ENCODE measurements around the gene ARHGAP4. TPM values are rescaled to one million over a fixed set of nuclear protein-coding genes. Genes with fewer than 3 reads are reported as not detected.
A peak's percentile ranks its signal among the peaks of the same experiment; 100 is the strongest.

ARHGAP4 gene
- total RNA-seq, 2 experiments from 2014 or later, result 188 to 300 TPM

DNA sequence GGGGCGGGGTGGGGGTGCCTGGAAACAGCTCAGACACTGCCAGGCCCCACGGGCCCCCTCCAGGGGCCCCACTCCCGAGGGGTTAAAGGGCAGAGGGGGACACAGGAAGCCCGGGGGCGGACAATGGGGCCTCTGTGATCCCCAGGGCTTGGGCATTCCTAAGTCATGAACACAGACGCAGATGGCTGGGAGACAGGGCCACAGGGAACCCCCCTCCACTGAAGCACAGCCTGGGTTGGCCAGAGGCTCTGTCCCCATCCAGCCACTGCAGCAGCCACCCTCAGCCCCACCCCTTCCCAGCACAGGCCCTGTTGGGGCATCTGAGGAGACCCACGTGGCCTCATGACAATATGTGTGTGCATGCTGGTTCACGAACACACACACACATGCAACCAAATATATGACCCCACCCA, 44.0 kb downstream of the ARHGAP4 start:
- CTCF ChIA-PET, result no interaction called here
- H3K27me3 Mint-ChIP-seq, result peaks cover 37% of the 10 kb centered on the region
- H3K4me1 Mint-ChIP-seq, result peaks cover 19% of the 10 kb centered on the region
- no peak for DNase-seq
- no peaks in the 10 kb centered on the region for H3K9me3 Mint-ChIP-seq (ENCODE audit: low read depth)
- ATAC-seq, result no peak
- H3K27ac Mint-ChIP-seq, result no peak overlapping the region
- H3K4me3 Mint-ChIP-seq, result no peak overlapping the region
- H3K36me3 Mint-ChIP-seq, result no peaks in the 10 kb centered on the region

- no peaks in the 10 kb centered on the region for H3K9me3 Mint-ChIP-seq (ENCODE audit: low read depth)
- H3K27ac Mint-ChIP-seq, result no peak overlapping the region
- peaks cover 36% of the 10 kb centered on the region for H3K27me3 Mint-ChIP-seq
- H3K36me3 Mint-ChIP-seq, result no peaks in the 10 kb centered on the region
- no peak overlapping the region for H3K4me3 Mint-ChIP-seq
- H3K4me1 Mint-ChIP-seq, result peaks cover 19% of the 10 kb centered on the region
- no peak for DNase-seq
- no peak for ATAC-seq
- CTCF ChIA-PET, result no interaction called here
These were observed 44.8 kb downstream of the ARHGAP4 start for GRCh38 chrX:153881281-153881680.

DNA sequence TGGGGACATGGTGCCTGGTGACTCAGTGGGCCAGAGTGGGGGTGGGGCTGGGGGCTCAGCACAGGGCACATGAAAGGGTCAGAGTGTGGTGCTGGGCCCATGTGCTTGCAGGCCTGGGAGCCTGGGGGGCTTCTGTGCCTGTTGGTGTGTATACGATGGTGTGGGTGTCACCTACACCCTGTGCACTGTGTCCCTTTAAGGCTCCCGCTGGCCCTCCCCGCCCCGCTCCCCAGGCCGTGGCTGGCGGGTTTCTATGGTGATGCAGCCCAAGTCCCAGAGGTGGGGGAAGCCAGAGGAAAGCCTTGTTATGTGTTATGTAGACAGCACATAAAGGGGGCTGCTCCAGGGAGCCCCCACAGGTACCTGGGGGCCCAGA, 45.6 kb downstream of the ARHGAP4 start:
- no peak for ATAC-seq
- peaks cover 39% of the 10 kb centered on the region for H3K27me3 Mint-ChIP-seq
- CTCF ChIA-PET, result no interaction called here

GRCh38 chrX:153879741-153880439, 46.2 kb downstream of the ARHGAP4 start:
- Mint-ChIP-seq H3K9me3 (ENCODE audit: low read depth) (no peaks in the 10 kb centered on the region), H3K4me3 (no peak overlapping the region), H3K4me1 (peaks cover 19% of the 10 kb centered on the region), H3K36me3 (no peaks in the 10 kb centered on the region), H3K27me3 (peaks cover 35% of the 10 kb centered on the region), H3K27ac (no peak overlapping the region)
- DNase-seq, result no peak
- no peak for ATAC-seq
- CTCF ChIA-PET, result no interaction called here

More for the DNA sequence above, 45.6 kb downstream of the ARHGAP4 start:
- DNase-seq, result no peak
- H3K27ac Mint-ChIP-seq, result no peak overlapping the region
- H3K4me1 Mint-ChIP-seq, result peaks cover 19% of the 10 kb centered on the region
- H3K4me3 Mint-ChIP-seq, result no peak overlapping the region
- no peaks in the 10 kb centered on the region for H3K9me3 Mint-ChIP-seq (ENCODE audit: low read depth)
- H3K36me3 Mint-ChIP-seq, result no peaks in the 10 kb centered on the region

DNA sequence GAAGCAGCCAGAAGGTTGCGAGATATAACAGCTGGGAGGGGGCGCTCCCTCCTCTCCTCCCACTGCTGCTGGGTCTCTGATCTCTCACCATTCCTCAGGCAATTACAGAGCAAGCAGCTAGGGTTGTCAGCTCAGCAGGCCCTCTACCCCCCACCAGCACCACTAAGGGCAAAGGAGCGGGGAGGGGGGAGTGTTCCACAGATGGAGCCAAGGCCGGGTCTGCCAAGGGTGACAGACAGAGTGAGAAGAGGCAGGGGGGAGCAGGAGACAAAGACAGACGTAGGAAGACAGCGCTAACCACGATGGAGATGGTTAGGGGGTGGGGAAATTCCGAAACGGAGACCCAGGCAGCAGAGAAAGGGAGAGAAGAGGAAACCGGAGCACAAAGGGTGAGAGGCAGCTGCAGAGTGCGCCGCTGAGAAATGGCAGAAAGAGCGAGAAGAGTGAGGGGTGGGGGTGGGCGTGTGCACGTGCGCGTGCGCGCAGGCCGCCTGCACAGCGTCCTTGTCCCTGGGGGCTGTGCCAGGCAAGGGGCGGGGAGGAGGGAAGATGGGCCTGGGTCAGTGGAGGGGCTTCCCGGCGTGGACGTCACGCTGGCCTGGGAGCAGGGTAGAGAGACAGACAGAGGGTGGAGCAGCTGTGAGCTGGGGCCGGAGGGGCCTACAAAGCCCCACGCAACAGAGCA, 47.0 kb downstream of the ARHGAP4 start:
- H3K27me3 Mint-ChIP-seq, result peaks cover 29% of the 10 kb centered on the region
- no peak for DNase-seq
- H3K27ac Mint-ChIP-seq, result no peak overlapping the region
- no peak overlapping the region for H3K4me3 Mint-ChIP-seq
- H3K9me3 Mint-ChIP-seq (ENCODE audit: low read depth), result no peaks in the 10 kb centered on the region
- H3K4me1 Mint-ChIP-seq, result peaks cover 17% of the 10 kb centered on the region
- CTCF ChIA-PET, result no interaction called here
- H3K36me3 Mint-ChIP-seq, result no peaks in the 10 kb centered on the region
- no peak for ATAC-seq

GRCh38 chrX:153878345-153878744, 47.7 kb downstream of the ARHGAP4 start:
- Mint-ChIP-seq H3K9me3 (ENCODE audit: low read depth) (no peaks in the 10 kb centered on the region), H3K27ac (no peak overlapping the region), H3K4me3 (no peak overlapping the region), H3K36me3 (no peaks in the 10 kb centered on the region), H3K4me1 (peaks cover 17% of the 10 kb centered on the region), H3K27me3 (peaks cover 26% of the 10 kb centered on the region)
- no peak for ATAC-seq
- no peak for DNase-seq
- CTCF ChIA-PET, result no interaction called here

- CTCF ChIA-PET, result interaction anchor here (0.6 to 0.9 kb wide), 2 partner anchors 69 to 170 kb away, joined by 3 to 4 read pairs; no protein-coding TSS in a partner anchor
- DNase-seq (no peak), ATAC-seq (no peak)
- peaks cover 17% of the 10 kb centered on the region for H3K4me1 Mint-ChIP-seq
- no peaks in the 10 kb centered on the region for H3K36me3 Mint-ChIP-seq
- H3K9me3 Mint-ChIP-seq (ENCODE audit: low read depth), result no peaks in the 10 kb centered on the region
- H3K27me3 Mint-ChIP-seq, result peaks cover 26% of the 10 kb centered on the region
- H3K27ac Mint-ChIP-seq, result no peak overlapping the region
- H3K4me3 Mint-ChIP-seq, result no peak overlapping the region
These were observed 48.3 kb downstream of the ARHGAP4 start for GRCh38 chrX:153877571-153878261.

DNA sequence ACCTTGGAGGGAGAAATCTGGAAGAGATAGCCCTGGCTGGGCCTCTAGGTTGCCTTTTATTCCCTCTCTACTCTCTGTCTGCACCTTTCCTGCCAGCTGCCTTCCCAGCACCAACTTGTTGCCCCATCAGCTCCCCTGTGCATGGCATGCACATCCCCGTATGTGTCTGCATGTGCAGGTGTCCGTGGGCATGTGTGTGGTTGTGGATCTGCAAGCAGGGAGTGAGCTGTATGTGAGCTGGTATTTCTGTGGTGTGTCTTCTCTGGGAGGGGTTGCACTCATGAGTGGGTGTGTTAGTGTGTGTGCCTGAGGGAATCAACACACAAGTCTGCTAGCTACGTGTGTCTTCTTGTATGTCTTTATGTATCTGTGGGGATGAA, 50.0 kb downstream of the ARHGAP4 start:
- no peak for DNase-seq
- Mint-ChIP-seq H3K4me3 (no peak overlapping the region), H3K27me3 (peaks cover 24% of the 10 kb centered on the region), H3K9me3 (ENCODE audit: low read depth) (no peaks in the 10 kb centered on the region), H3K27ac (no peak overlapping the region), H3K36me3 (no peaks in the 10 kb centered on the region), H3K4me1 (peaks cover 17% of the 10 kb centered on the region)
- no peak for ATAC-seq
- CTCF ChIA-PET, result no interaction called here

DNA sequence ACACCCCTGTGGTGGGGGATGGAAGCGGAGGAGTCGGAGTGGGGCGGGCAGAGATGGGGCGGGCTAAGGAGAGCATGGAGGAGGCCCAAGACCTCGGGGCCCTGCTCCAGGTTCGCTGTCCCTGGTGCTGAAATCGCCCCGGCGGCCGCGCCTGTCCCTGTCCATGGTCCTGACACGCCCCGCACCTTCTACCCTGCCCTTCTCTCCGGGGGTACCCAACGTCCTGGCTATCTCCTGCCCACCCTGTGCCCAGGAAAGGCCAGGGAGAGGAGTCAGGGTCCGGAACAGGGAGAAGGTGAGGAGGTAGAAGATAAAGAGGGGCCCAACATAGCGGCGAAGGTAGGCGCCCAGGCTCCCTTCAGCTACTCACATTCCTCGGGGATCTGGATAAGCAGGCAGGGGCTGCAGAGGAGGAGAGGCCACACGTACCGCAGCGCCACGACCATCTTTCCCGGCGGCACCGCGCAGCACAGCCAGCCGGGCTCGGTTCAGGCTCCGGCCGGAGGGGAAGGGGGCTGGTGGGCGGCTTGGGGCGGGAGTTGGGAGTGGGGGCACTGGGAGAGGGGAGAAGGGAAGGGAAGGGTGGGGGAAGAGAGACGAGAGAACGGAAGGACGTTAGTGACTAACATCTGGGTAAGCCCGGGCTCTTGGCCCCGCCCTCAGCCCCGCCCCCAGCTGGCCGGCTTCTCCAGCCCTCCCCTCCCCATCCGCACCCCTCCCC, 50.5 kb downstream of the ARHGAP4 start:
- CTCF ChIA-PET, result no interaction called here
- peaks cover 17% of the 10 kb centered on the region for H3K4me1 Mint-ChIP-seq
- H3K36me3 Mint-ChIP-seq, result no peaks in the 10 kb centered on the region

DNA sequence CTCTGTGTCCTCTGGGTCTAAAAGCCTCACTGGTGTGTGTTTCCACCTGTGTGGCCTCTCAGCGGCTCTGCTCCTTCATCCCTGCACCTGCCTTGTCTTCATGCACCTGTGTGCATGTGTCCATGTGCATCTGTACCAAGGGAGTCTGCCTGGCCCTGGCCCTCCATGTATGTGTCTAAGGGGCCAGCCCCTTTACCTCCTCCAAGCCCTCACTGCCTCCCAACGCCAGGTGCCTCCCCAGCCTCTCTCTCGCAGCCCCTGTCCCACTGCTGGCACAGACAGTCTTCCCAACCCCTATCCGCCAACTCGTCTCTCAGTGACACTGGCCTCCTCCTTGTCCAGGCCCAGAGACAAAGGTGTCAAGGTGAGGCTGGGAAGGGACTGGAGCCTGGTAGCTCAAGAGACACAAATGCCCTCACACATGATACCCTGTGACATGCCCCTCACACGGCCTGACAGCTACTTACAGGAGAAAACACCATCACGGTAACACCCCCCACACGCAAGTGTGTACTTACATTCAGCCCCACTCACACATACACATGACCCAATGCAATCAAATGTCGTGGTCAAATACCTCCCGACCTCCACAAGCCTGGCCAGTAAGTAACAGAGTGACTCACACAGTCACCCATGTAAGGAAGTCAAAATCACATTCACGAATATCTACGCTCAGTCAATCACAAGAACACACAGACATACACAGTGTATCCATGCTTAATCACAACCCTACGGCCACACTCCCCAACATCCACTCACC, 51.5 kb downstream of the ARHGAP4 start:
- no peak for ATAC-seq
- no peak overlapping the region for H3K27ac Mint-ChIP-seq
- H3K9me3 Mint-ChIP-seq (ENCODE audit: low read depth), result no peaks in the 10 kb centered on the region
- peaks cover 17% of the 10 kb centered on the region for H3K27me3 Mint-ChIP-seq
- CTCF ChIA-PET, result no interaction called here
- DNase-seq, result no peak
- no peaks in the 10 kb centered on the region for H3K36me3 Mint-ChIP-seq
- no peak overlapping the region for H3K4me3 Mint-ChIP-seq
- peaks cover 17% of the 10 kb centered on the region for H3K4me1 Mint-ChIP-seq

More for the DNA sequence above, 50.5 kb downstream of the ARHGAP4 start:
- no peak overlapping the region for H3K4me3 Mint-ChIP-seq
- H3K9me3 Mint-ChIP-seq (ENCODE audit: low read depth), result no peaks in the 10 kb centered on the region
- peaks cover 24% of the 10 kb centered on the region for H3K27me3 Mint-ChIP-seq
- peak; percentile 68 for DNase-seq
- H3K27ac Mint-ChIP-seq, result no peak overlapping the region
- ATAC-seq, result peak; percentile 76

GRCh38 chrX:153874085-153874365, 52.0 kb downstream of the ARHGAP4 start:
- H3K27ac Mint-ChIP-seq, result no peak overlapping the region
- CTCF ChIA-PET, result no interaction called here
- DNase-seq (no peak), ATAC-seq (no peak)
- no peak overlapping the region for H3K4me3 Mint-ChIP-seq
- no peaks in the 10 kb centered on the region for H3K36me3 Mint-ChIP-seq
- no peaks in the 10 kb centered on the region for H3K9me3 Mint-ChIP-seq (ENCODE audit: low read depth)
- H3K27me3 Mint-ChIP-seq, result peaks cover 12% of the 10 kb centered on the region
- H3K4me1 Mint-ChIP-seq, result peaks cover 12% of the 10 kb centered on the region

- H3K36me3 Mint-ChIP-seq, result no peaks in the 10 kb centered on the region
- no peak for ATAC-seq
- no peak for DNase-seq
- CTCF ChIA-PET, result no interaction called here
- H3K27me3 Mint-ChIP-seq, result peaks cover 9% of the 10 kb centered on the region
- peaks cover 9% of the 10 kb centered on the region for H3K4me1 Mint-ChIP-seq
- H3K9me3 Mint-ChIP-seq (ENCODE audit: low read depth), result no peaks in the 10 kb centered on the region
- no peak overlapping the region for H3K4me3 Mint-ChIP-seq
- H3K27ac Mint-ChIP-seq, result no peak overlapping the region
These were observed 52.6 kb downstream of the ARHGAP4 start for GRCh38 chrX:153873282-153874084.
